Frontal cortex (tissue), 4 donors: Measurements from ENCODE around the gene TFAP2C. TPM values are rescaled to one million over a fixed set of nuclear protein-coding genes. Genes with fewer than 3 reads are reported as not detected.
"Not testable (repeated sequence)": the region's sequence is repeated elsewhere in the genome, so short reads cannot be mapped to it uniquely, and the experiment has no call there.

Experiments
- DNase-seq, 2 donors: peaks; one replicate each; pipeline ENCODE4 v3.0.0; 2012; ENCODE audit warnings: low spot score in 2 of 2
- FAIRE-seq: peaks from 2 replicates; lab custom pipeline; 2012; peaks lifted over from hg19 to GRCh38; lab: Jason Lieb, UNC
- total RNA-seq: library from RNA; depleted of rRNA; stranded (reverse); fragments of >200 nt; gene quantifications from one replicate; pipeline ENCODE4 v1.2.3, GENCODE V29; 2014
- donor health status: control.
- donor health status: control.
- donor health status: control.

TFAP2C gene
- total RNA-seq, 1 donor from 2014 or later: 2.4 TPM

- DNase-seq (no peak), FAIRE-seq (no peak)
Measured at GRCh38 chr20:56634735-56635385, 5.8 kb downstream of the TFAP2C start.

GRCh38 chr20:56636716-56637115, 7.6 kb downstream of the TFAP2C start:
- FAIRE-seq: no peak
- DNase-seq: no peak

GRCh38 chr20:56637576-56637975, 8.5 kb downstream of the TFAP2C start:
- no peak for DNase-seq
- FAIRE-seq: no peak

GRCh38 chr20:56646599-56646998, 17.5 kb downstream of the TFAP2C start:
- DNase-seq (no peak), FAIRE-seq (no peak)

GRCh38 chr20:56653211-56653610, 24.1 kb downstream of the TFAP2C start:
- FAIRE-seq (no peak), DNase-seq (no peak)

- FAIRE-seq (no peak), DNase-seq (no peak)
Measured at GRCh38 chr20:56656632-56657031, 27.5 kb downstream of the TFAP2C start.

- FAIRE-seq (no peak), DNase-seq (no peak)
Measured at GRCh38 chr20:56657879-56658278, 28.8 kb downstream of the TFAP2C start.

- FAIRE-seq, DNase-seq: not testable (repeated sequence)
Measured at GRCh38 chr20:56658341-56658947, 29.3 kb downstream of the TFAP2C start.

- DNase-seq: no peak
- FAIRE-seq: no peak
Measured at GRCh38 chr20:56663660-56664059, 34.6 kb downstream of the TFAP2C start.

- no peak for DNase-seq
- no peak for FAIRE-seq
Measured at GRCh38 chr20:56664796-56665195, 35.7 kb downstream of the TFAP2C start.

GRCh38 chr20:56665806-56666205, 36.7 kb downstream of the TFAP2C start:
- DNase-seq: no peak
- FAIRE-seq: no peak

- no peak for FAIRE-seq
- no peak for DNase-seq
Measured at GRCh38 chr20:56673450-56673849, 44.3 kb downstream of the TFAP2C start.

GRCh38 chr20:56676001-56676400, 46.9 kb downstream of the TFAP2C start:
- no peak for DNase-seq
- FAIRE-seq: no peak

GRCh38 chr20:56676679-56677078, 47.6 kb downstream of the TFAP2C start:
- FAIRE-seq (no peak), DNase-seq (no peak)

- DNase-seq (no peak), FAIRE-seq (no peak)
Measured at GRCh38 chr20:56683077-56683865, 54.2 kb downstream of the TFAP2C start.

- DNase-seq (no peak), FAIRE-seq (no peak)
Measured at GRCh38 chr20:56685879-56686278, 56.8 kb downstream of the TFAP2C start.

- DNase-seq: no peak
- FAIRE-seq: no peak
Measured at GRCh38 chr20:56687061-56687460, 58.0 kb downstream of the TFAP2C start.

- FAIRE-seq: no peak
- no peak for DNase-seq
Measured at GRCh38 chr20:56688106-56688505, 59.0 kb downstream of the TFAP2C start.
